GM18870 (cell line): ENCODE results near the gene TMEM223.
"Not testable (repeated sequence)": the region's sequence is repeated elsewhere in the genome, so short reads cannot be mapped to it uniquely, and the experiment has no call there.

Source experiments
- ATAC-seq: cut with Tn5 transposase; IDR thresholded peaks from one replicate; pipeline ENCODE4 v1.9.1; 2021; ENCODE audit warnings: moderate library complexity; ENCODE audit not compliant: unreplicated experiment

The TMEM223 gene

DNA sequence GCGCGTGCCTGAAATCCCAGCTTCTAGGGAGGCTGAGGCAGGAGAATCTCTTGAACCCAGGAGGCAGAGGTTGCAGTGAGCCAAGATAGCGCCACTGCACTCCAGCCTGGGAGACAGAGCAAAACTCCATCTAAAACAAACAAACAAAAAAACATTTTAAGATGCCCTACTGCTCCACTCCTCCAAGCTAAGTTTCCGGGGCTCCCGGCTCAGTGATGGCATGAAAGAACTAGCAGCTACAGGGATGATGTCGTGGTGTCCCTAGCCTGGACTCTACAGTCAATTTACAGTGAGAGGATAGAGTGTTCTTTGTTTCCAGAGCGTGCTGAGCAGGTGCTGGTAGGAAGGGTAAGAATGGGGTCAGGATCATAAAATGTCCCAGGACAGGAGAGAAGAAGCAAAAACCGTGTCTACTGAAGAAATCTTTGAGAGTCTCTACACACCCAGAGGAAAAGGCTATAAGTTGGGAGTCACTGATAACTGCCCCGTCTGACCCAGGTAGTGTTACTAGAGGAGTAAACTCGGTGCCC lies 36.7 kb downstream of the TMEM223 start:
- ATAC-seq: no peak

- peak; percentile 97 for ATAC-seq
These were observed 37.8 kb downstream of the TMEM223 start, which contains the start of gene ZBTB3 for GRCh38 chr11:62753736-62754603. TSS of gene ZBTB3 (minus strand) at chr11:62754160. CDS start at chr11:62753664, 496 bp downstream.

DNA sequence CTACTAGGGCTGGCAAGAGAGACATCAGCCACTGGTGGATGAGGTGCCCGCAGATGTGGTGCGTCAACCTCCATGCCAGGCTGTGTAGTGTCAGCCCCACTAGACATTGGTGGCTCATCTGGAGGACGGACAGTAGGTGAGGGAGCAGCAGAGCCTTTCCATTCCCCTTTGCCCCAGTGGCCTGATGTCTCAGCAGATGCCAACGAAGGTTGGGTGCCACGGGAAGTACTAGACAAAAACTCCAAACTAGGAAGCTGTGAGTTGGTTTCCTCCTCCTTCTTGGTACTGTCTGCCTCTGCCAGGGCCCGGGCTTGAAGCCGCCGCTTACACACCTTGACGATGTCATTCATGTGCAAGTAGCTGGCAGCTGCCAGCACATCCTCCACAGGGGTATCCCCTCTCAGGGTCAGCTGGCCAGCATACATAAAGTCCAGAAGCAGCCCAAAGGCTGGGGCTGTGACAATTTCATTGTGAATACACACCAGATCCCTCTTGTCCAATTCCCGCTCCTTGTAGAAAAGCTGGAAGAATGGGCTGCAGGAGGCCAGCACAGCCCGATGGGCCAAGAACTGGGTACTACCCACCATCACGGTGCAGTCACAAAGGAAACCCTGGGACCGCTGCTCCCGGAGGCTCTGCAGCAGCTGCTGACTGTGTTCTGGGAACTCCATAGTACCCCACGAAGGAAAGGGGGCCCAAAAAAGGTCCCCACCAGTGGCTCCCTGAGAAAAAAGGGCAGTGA lies 38.6 kb downstream of the TMEM223 start:
- ATAC-seq: no peak

GRCh38 chr11:62752177-62752785 lies 39.5 kb downstream of the TMEM223 start:
- no peak for ATAC-seq

- ATAC-seq: not testable (repeated sequence)
These were observed 41.9 kb downstream of the TMEM223 start for GRCh38 chr11:62749931-62750330.

DNA sequence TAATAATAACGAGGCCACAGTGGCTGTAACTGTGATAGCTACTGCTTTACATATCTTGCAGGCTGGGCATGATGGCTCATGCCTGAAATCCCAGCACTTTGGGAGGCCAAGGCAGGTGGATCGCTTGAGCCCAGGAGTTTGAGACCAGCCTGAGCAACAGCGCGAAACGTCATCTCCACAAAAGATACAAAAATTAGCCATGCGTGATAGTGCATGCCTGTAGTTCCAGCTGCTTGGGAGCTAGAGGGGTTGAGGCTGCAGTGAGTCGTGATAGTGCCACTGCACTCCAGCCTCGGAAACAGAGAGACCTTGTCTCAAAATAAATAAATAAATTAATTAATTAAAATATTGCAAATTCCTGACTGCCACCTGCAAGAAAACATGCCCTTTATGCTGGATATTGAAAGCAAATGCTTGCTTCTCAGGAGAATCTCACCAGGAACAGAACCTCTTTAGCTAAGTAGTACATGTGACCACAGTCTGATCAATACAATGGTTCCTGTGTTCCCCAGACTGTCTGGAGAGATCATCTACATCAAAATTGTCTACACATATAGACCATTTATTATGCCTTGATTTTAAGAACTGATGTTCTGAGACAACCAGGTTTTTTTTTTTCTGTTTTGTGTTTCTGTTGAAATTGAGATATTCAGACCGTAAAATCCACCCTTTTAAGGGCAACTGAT lies 44.2 kb downstream of the TMEM223 start:
- no peak for ATAC-seq
